Fibroblast of lung (primary cell): ENCODE measurements around the gene PLCG2. TPM values are rescaled to one million over a fixed set of nuclear protein-coding genes. Genes with fewer than 3 reads are reported as not detected.

Source experiments
- DNase-seq, 2 donors: peaks; one replicate each; pipeline versions ENCODE4 v3.0.0 to v3.0.0-alpha.2; 2010; ENCODE audit warnings: low read depth in 2 of 2
- H2AFZ ChIP-seq: 2 replicates; pipeline ENCODE4 v1.5.1; 2012; ENCODE audit warnings: low read length, control low read depth, inconsistent platforms
- H3K27ac ChIP-seq: 2 replicates; pipeline ENCODE4 v1.5.1; 2011; ENCODE audit warnings: low read length, control low read depth; ENCODE audit not compliant: insufficient read depth
- H3K27me3 ChIP-seq: 2 replicates; pipeline ENCODE4 v1.5.1; 2011; ENCODE audit warnings: mild to moderate bottlenecking, low read length; ENCODE audit not compliant: control insufficient read depth, insufficient read depth
- H3K36me3 ChIP-seq: 2 replicates; pipeline ENCODE4 v1.5.1; 2011; ENCODE audit warnings: low read length; ENCODE audit not compliant: control insufficient read depth, insufficient read depth
- H3K4me1 ChIP-seq: 2 replicates; pipeline ENCODE4 v1.5.1; 2011; ENCODE audit warnings: low read length; ENCODE audit not compliant: control insufficient read depth, insufficient read depth; ENCODE audit errors: extremely low read depth
- H3K4me2 ChIP-seq: 2 replicates; pipeline ENCODE4 v1.5.1; 2011; ENCODE audit warnings: low read length, control low read depth; ENCODE audit not compliant: insufficient read depth; ENCODE audit errors: extremely low read depth
- H3K4me3 ChIP-seq, 4 experiments: fragments of 200-600 bp in 1 of 4; sonication (generic) in 1 of 4; replicated peaks in 1 of 4; 2 replicates each; pipeline ENCODE4 v1.5.1; 2011 to 2016; ENCODE audit warnings: low read length in 4 of 4, low read depth in 3 of 4, mild to moderate bottlenecking in 3 of 4, control low read depth in 2 of 4, inconsistent platforms in 1 of 4, mixed read lengths in 1 of 4; ENCODE audit not compliant: insufficient read depth in 1 of 4; ENCODE audit errors: control extremely low read depth in 1 of 4
- H3K79me2 ChIP-seq: 2 replicates; pipeline ENCODE4 v1.5.1; 2012; ENCODE audit warnings: mild to moderate bottlenecking, low read length, inconsistent platforms; ENCODE audit not compliant: control insufficient read depth, insufficient read depth
- H3K9ac ChIP-seq: 2 replicates; pipeline ENCODE4 v1.5.1; 2011; ENCODE audit warnings: mild to moderate bottlenecking, low read length, control low read depth; ENCODE audit not compliant: insufficient read depth
- H3K9me3 ChIP-seq: 2 replicates; pipeline ENCODE4 v1.5.1; 2012; ENCODE audit warnings: low read depth, low read length; ENCODE audit not compliant: control insufficient read depth, insufficient read depth
- H4K20me1 ChIP-seq: 2 replicates; pipeline ENCODE4 v1.5.1; 2011; ENCODE audit warnings: low read length; ENCODE audit not compliant: control insufficient read depth, insufficient read depth; ENCODE audit errors: extremely low read depth
- CTCF ChIP-seq, 2 donors: IDR thresholded peaks in 1 of 2; conservative IDR thresholded peaks in 1 of 2; 1 replicate in 1 of 2; 2 replicates in 1 of 2; pipeline ENCODE4 v1.5.1; 2011 to 2012; ENCODE audit warnings: low read length in 2 of 2, control low read depth in 1 of 2, inconsistent platforms in 1 of 2, low read depth in 1 of 2, mild to moderate bottlenecking in 1 of 2
- EZH2 ChIP-seq: IDR thresholded peaks from 2 replicates; pipeline ENCODE4 v1.5.1; 2012; ENCODE audit warnings: low read length, control low read depth, mild to moderate bottlenecking; ENCODE audit errors: missing control alignments
- polyA plus RNA-seq, 2 donors: library from polyadenylated mRNA; depleted of rRNA in 1 of 2; stranded (reverse) in 1 of 2; unstranded in 1 of 2; fragments of >200 nt; gene quantifications; 2 replicates each; pipeline ENCODE4 v1.2.1, GENCODE V29; 2011 to 2012; ENCODE audit warnings: missing spikeins in 1 of 2
- total RNA-seq: library from RNA; depleted of rRNA; stranded (reverse); fragments of >200 nt; gene quantifications from 2 replicates; pipeline ENCODE4 v1.2.1, GENCODE V29; 2014

The PLCG2 gene
- total and polyA plus RNA-seq, 2 donors (not counting 1 experiment from before 2014, with no cell fraction given): 0.53 to 0.66 TPM

- Histone ChIP-seq H3K4me3 (no peak overlapping the region), H3K9me3 (no peaks in the 10 kb centered on the region), H3K4me1 (peaks cover 4% of the 10 kb centered on the region), H3K27ac (no peak overlapping the region), H4K20me1 (no peaks in the 10 kb centered on the region), H3K4me2 (no peak overlapping the region), H2AFZ (no peak overlapping the region), H3K36me3 (no peaks in the 10 kb centered on the region), H3K27me3 (no peaks in the 10 kb centered on the region), H3K9ac (no peak overlapping the region), H3K79me2 (no peaks in the 10 kb centered on the region)
- TF ChIP-seq CTCF (conservative IDR thresholded peaks at IDR 0.05 in 1 of 2, IDR thresholded peaks at IDR 0.05 in 1 of 2; ENCODE audit: low read depth in 1 of 2, low read length in 2 of 2) (no peak), EZH2 (no peak)
- DNase-seq: peak in 1 of 2 donors; percentile 49
Observed at GRCh38 chr16:81896902-81897301, 117.8 kb downstream of the PLCG2 start.

- Histone ChIP-seq H4K20me1 (no peaks in the 10 kb centered on the region), H3K27ac (no peak overlapping the region), H3K79me2 (no peaks in the 10 kb centered on the region), H3K36me3 (no peaks in the 10 kb centered on the region), H3K9ac (no peak overlapping the region), H3K4me1 (peaks cover 4% of the 10 kb centered on the region), H3K4me2 (no peak overlapping the region), H2AFZ (no peak overlapping the region), H3K4me3 (no peak overlapping the region), H3K27me3 (no peaks in the 10 kb centered on the region), H3K9me3 (no peaks in the 10 kb centered on the region)
- no peak for TF ChIP-seq EZH2
- TF ChIP-seq CTCF (conservative IDR thresholded peaks at IDR 0.05 in 1 of 2, IDR thresholded peaks at IDR 0.05 in 1 of 2; ENCODE audit: low read depth in 1 of 2, low read length in 2 of 2): no peak
- no peak for DNase-seq
Observed at GRCh38 chr16:81899601-81900000, 120.5 kb downstream of the PLCG2 start.

- TF ChIP-seq CTCF (conservative IDR thresholded peaks at IDR 0.05 in 1 of 2, IDR thresholded peaks at IDR 0.05 in 1 of 2; ENCODE audit: low read depth in 1 of 2, low read length in 2 of 2) (no peak), EZH2 (no peak)
- no peaks in the 10 kb centered on the region for H3K9me3 ChIP-seq
- no peak overlapping the region for H3K27ac ChIP-seq
Observed at GRCh38 chr16:81900014-81900413, 120.9 kb downstream of the PLCG2 start.

More at GRCh38 chr16:81900014-81900413, 120.9 kb downstream of the PLCG2 start:
- Histone ChIP-seq H3K4me1 (peaks cover 4% of the 10 kb centered on the region), H3K4me2 (no peak overlapping the region), H3K4me3 (no peak overlapping the region), H3K9ac (no peak overlapping the region), H3K36me3 (no peaks in the 10 kb centered on the region), H3K27me3 (no peaks in the 10 kb centered on the region), H2AFZ (no peak overlapping the region), H4K20me1 (no peaks in the 10 kb centered on the region), H3K79me2 (no peaks in the 10 kb centered on the region)
- no peak for DNase-seq
